ENCODE data around the gene NFIA.

- TF ChIP-seq, protein P1, sequence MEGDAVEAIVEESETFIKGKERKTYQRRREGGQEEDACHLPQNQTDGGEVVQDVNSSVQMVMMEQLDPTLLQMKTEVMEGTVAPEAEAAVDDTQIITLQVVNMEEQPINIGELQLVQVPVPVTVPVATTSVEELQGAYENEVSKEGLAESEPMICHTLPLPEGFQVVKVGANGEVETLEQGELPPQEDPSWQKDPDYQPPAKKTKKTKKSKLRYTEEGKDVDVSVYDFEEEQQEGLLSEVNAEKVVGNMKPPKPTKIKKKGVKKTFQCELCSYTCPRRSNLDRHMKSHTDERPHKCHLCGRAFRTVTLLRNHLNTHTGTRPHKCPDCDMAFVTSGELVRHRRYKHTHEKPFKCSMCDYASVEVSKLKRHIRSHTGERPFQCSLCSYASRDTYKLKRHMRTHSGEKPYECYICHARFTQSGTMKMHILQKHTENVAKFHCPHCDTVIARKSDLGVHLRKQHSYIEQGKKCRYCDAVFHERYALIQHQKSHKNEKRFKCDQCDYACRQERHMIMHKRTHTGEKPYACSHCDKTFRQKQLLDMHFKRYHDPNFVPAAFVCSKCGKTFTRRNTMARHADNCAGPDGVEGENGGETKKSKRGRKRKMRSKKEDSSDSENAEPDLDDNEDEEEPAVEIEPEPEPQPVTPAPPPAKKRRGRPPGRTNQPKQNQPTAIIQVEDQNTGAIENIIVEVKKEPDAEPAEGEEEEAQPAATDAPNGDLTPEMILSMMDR (IDR thresholded peaks at IDR 0.05) = no peak
- TF ChIP-seq POLR2A (IDR thresholded peaks at IDR 0.05) = no peak
These were observed 105.2 kb downstream of the NFIA start for GRCh38 chr1:61187352-61188086.
